OCI-LY3 (cell line): ENCODE results near the gene SLC36A1.

ENCODE experiments used
- H2AFZ ChIP-seq: fragments of 200-600, 300-600 bp; shearing (Covaris generic); 2 replicates; pipeline ENCODE4 v1.6.0; 2014; ENCODE audit warnings: antibody characterized with exemption, low read depth, low read length
- H3K27ac ChIP-seq: fragments of 200-600, 300-600 bp; sonication (generic); 2 replicates; pipeline ENCODE4 v1.5.1; 2014; ENCODE audit warnings: mild to moderate bottlenecking, low read length, moderate library complexity, mixed read lengths
- H3K27me3 ChIP-seq: fragments of 200-600, 300-600 bp; sonication (generic); 2 replicates; pipeline ENCODE4 v1.6.1; 2014; ENCODE audit warnings: low read depth, low read length, mixed read lengths
- H3K36me3 ChIP-seq: fragments of 200-600, 300-600 bp; sonication (generic); replicated peaks from 2 replicates; pipeline ENCODE3; 2014; ENCODE audit warnings: low read depth, low read length, mixed read lengths
- H3K4me1 ChIP-seq: fragments of 300-600, 200-600 bp; sonication (generic); 2 replicates; pipeline ENCODE4 v1.6.1; 2014; ENCODE audit warnings: low read length, mixed read lengths
- H3K4me2 ChIP-seq: fragments of 200-600, 300-600 bp; sonication (generic); 2 replicates; pipeline ENCODE4 v1.6.1; 2014; ENCODE audit warnings: low read length, mixed read lengths
- H3K4me3 ChIP-seq: fragments of 300-600, 200-600 bp; sonication (generic); 2 replicates; pipeline ENCODE4 v1.5.1; 2014; ENCODE audit warnings: antibody characterized with exemption, mild to moderate bottlenecking, low read length, moderate library complexity
- H3K79me2 ChIP-seq: fragments of 300-600, 200-600 bp; shearing (Covaris generic); 2 replicates; pipeline ENCODE4 v1.6.1; 2014; ENCODE audit warnings: mild to moderate bottlenecking, low read length, mixed read lengths
- H3K9ac ChIP-seq: fragments of 300-600, 200-600 bp; shearing (Covaris generic); 2 replicates; pipeline ENCODE4 v1.6.0; 2014; ENCODE audit warnings: mild to moderate bottlenecking, low read length, moderate library complexity
- H3K9me3 ChIP-seq: fragments of 200-600, 300-600 bp; shearing (Covaris generic); 2 replicates; pipeline ENCODE4 v1.6.1; 2014; ENCODE audit warnings: low read length, mixed read lengths; ENCODE audit not compliant: insufficient read depth
- H4K20me1 ChIP-seq: fragments of 200-600, 300-600 bp; sonication (generic); 2 replicates; pipeline ENCODE4 v1.6.1; 2016; ENCODE audit warnings: low read length, mixed read lengths; ENCODE audit not compliant: insufficient read depth
- EZH2phosphoT487 ChIP-seq: fragments of 200-600 bp; shearing (Covaris generic); IDR thresholded peaks from 2 replicates; pipeline ENCODE4 v1.6.1; 2018; ENCODE audit warnings: antibody characterized with exemption, mixed run types, low read depth
- TF ChIP-seq, protein P1 (sequence below): fragments of 200-600, 300-600 bp; sonication (generic); IDR thresholded peaks from 2 replicates; pipeline ENCODE4 v1.5.1; 2014; ENCODE audit warnings: antibody characterized with exemption, low read length, low read depth

Gene SLC36A1

DNA sequence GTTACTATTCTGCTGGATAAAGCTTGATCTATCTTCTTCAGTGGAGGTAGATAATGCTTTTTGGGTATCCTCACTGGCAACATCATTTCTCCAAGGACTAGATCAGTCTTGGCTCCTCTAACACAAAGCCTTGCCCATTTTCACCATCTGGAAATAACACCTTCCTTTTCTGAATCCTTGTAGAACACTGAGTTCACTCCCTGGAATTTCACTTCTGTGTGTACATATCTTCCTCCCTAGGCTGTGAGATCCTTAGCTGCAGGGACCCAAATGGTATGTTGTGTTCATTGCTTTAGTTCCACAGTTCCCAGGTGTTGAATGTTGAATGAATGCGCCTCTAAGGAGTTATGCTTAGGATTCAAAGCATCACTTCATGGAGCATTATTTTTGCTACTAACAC lies 16.7 kb upstream of the SLC36A1 start:
- no peaks in the 10 kb centered on the region for H3K79me2 ChIP-seq
- no peaks in the 10 kb centered on the region for H4K20me1 ChIP-seq
- no peak for TF ChIP-seq EZH2phosphoT487
- TF ChIP-seq, protein P1, sequence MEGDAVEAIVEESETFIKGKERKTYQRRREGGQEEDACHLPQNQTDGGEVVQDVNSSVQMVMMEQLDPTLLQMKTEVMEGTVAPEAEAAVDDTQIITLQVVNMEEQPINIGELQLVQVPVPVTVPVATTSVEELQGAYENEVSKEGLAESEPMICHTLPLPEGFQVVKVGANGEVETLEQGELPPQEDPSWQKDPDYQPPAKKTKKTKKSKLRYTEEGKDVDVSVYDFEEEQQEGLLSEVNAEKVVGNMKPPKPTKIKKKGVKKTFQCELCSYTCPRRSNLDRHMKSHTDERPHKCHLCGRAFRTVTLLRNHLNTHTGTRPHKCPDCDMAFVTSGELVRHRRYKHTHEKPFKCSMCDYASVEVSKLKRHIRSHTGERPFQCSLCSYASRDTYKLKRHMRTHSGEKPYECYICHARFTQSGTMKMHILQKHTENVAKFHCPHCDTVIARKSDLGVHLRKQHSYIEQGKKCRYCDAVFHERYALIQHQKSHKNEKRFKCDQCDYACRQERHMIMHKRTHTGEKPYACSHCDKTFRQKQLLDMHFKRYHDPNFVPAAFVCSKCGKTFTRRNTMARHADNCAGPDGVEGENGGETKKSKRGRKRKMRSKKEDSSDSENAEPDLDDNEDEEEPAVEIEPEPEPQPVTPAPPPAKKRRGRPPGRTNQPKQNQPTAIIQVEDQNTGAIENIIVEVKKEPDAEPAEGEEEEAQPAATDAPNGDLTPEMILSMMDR = no peak
- no peak overlapping the region for H3K27ac ChIP-seq
- peaks cover 18% of the 10 kb centered on the region for H3K4me1 ChIP-seq
- no peaks in the 10 kb centered on the region for H3K9me3 ChIP-seq
- no peaks in the 10 kb centered on the region for H3K36me3 ChIP-seq
- no peak overlapping the region for H3K4me2 ChIP-seq
- no peak overlapping the region for H3K4me3 ChIP-seq
- H2AFZ ChIP-seq = no peak overlapping the region
- no peak overlapping the region for H3K9ac ChIP-seq
- no peaks in the 10 kb centered on the region for H3K27me3 ChIP-seq

DNA sequence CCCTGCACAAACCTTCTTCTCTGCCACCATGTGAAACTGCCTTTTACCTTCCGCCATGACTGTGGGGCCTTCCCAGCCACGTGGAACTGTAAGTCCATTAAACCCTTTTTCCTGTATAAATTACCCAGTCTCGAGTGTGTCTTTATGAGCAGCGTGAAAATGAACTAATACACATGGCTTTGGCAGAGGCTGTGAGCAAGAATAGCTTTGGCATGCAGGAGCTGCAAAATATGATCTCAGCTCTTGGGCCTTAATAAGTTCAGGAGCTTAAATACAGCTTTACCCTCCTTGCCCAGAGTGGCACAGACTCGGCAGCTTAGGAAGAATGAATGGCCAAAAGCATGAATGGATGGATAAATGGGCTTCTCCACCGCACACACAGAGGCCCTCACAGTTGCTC lies 15.7 kb upstream of the SLC36A1 start:
- peaks cover 16% of the 10 kb centered on the region for H3K4me1 ChIP-seq
- no peak overlapping the region for H3K4me2 ChIP-seq
- H3K4me3 ChIP-seq = no peak overlapping the region
- no peaks in the 10 kb centered on the region for H3K36me3 ChIP-seq
- no peak overlapping the region for H3K9ac ChIP-seq
- no peaks in the 10 kb centered on the region for H4K20me1 ChIP-seq
- H3K27me3 ChIP-seq = no peaks in the 10 kb centered on the region
- H2AFZ ChIP-seq = no peak overlapping the region
- H3K27ac ChIP-seq = no peak overlapping the region
- H3K79me2 ChIP-seq = no peaks in the 10 kb centered on the region
- TF ChIP-seq EZH2phosphoT487 = no peak
- TF ChIP-seq, protein P1 = no peak
- H3K9me3 ChIP-seq = no peaks in the 10 kb centered on the region

DNA sequence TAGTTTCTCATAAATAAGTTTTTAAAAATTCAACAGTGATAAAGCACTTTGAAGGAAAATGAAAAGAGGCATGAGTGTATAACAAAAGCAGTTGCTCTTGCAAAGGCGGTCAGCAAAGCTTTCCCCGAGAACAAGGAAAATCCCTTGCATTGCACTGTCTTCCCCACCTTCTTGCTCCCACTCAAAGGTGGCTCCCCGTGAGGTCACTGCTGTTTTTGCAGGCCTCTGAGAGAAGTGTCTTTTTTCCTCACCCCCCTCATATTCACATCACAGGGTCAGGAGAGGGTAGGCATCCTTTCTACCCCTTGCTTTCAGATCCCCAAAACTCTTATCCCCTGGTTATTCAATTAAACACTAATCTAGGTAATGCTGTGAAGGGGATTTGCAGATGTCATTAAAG lies 15.2 kb upstream of the SLC36A1 start:
- no peaks in the 10 kb centered on the region for H3K9me3 ChIP-seq
- H3K4me2 ChIP-seq = no peak overlapping the region
- no peak overlapping the region for H3K9ac ChIP-seq
- no peak overlapping the region for H2AFZ ChIP-seq
- no peaks in the 10 kb centered on the region for H4K20me1 ChIP-seq
- H3K36me3 ChIP-seq = no peaks in the 10 kb centered on the region
- H3K79me2 ChIP-seq = no peaks in the 10 kb centered on the region
- H3K27me3 ChIP-seq = no peaks in the 10 kb centered on the region
- no peak overlapping the region for H3K27ac ChIP-seq
- TF ChIP-seq EZH2phosphoT487 = no peak
- TF ChIP-seq, protein P1 = no peak
- H3K4me1 ChIP-seq = peaks cover 11% of the 10 kb centered on the region
- no peak overlapping the region for H3K4me3 ChIP-seq

DNA sequence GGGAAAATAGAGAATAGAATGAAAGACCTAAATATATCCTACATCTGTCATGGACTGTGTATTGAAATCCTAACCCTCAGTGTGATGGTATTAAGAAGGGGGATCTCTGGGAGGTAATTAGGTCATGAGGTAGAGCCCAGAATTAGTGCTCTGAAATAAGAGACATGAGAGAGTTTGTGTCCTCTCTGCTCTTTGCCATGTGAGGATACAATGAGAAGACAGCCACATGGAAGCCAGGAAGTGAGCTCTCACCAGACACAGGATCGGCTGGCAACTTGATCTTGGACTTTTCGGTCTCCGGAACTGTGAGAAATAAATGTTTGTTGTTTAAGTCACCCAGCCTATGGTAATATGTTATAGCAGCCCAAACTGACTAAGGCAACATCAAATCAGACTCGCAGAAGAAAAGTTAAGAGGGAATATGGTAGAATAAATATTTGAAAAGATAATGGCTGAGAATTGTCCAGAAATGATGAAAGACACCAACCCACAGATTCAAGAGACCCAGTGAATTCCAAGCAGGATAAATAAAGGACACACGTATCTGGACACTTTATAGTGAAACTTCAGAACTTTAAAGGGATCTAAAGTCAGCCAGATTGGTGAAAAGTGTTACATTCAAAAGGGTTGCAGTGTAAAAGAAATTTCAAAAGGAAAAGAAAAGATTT lies 12.7 kb upstream of the SLC36A1 start:
- H3K4me3 ChIP-seq = no peak overlapping the region
- no peaks in the 10 kb centered on the region for H3K9me3 ChIP-seq
- no peak overlapping the region for H3K9ac ChIP-seq
- no peak overlapping the region for H3K27ac ChIP-seq
- no peak overlapping the region for H3K4me2 ChIP-seq
- no peaks in the 10 kb centered on the region for H3K4me1 ChIP-seq
- no peaks in the 10 kb centered on the region for H3K27me3 ChIP-seq
- TF ChIP-seq, protein P1 = no peak
- TF ChIP-seq EZH2phosphoT487 = no peak
- no peak overlapping the region for H2AFZ ChIP-seq
- H3K79me2 ChIP-seq = no peaks in the 10 kb centered on the region
- H3K36me3 ChIP-seq = no peaks in the 10 kb centered on the region
- H4K20me1 ChIP-seq = no peaks in the 10 kb centered on the region
